ENCODE results near the gene PIP4K2A.

The PIP4K2A gene

GRCh38 chr10:22658745-22659410 is 55.5 kb downstream of the PIP4K2A start:
- TF ChIP-seq CTCF (IDR thresholded peaks at IDR 0.05; ENCODE audit: insufficient read depth, missing control alignments), result no peak
- DNase-seq (ENCODE audit: insufficient read length, low spot score) (no peak), FAIRE-seq (no peak)

GRCh38 chr10:22657566-22658225 is 56.7 kb downstream of the PIP4K2A start:
- no peak for TF ChIP-seq CTCF (IDR thresholded peaks at IDR 0.05; ENCODE audit: insufficient read depth, missing control alignments)
- FAIRE-seq (no peak), DNase-seq (ENCODE audit: insufficient read length, low spot score) (no peak)

GRCh38 chr10:22657024-22657423 is 57.4 kb downstream of the PIP4K2A start:
- no peak for DNase-seq (ENCODE audit: insufficient read length, low spot score)
- FAIRE-seq, result no peak
- no peak for TF ChIP-seq CTCF (IDR thresholded peaks at IDR 0.05; ENCODE audit: insufficient read depth, missing control alignments)

GRCh38 chr10:22656036-22656435 is 58.3 kb downstream of the PIP4K2A start:
- DNase-seq (ENCODE audit: insufficient read length, low spot score) (no peak), FAIRE-seq (no peak)
- no peak for TF ChIP-seq CTCF (IDR thresholded peaks at IDR 0.05; ENCODE audit: insufficient read depth, missing control alignments)

GRCh38 chr10:22655312-22655981 is 58.9 kb downstream of the PIP4K2A start:
- FAIRE-seq (no peak), DNase-seq (ENCODE audit: insufficient read length, low spot score) (no peak)
- no peak for TF ChIP-seq CTCF (IDR thresholded peaks at IDR 0.05; ENCODE audit: insufficient read depth, missing control alignments)

- FAIRE-seq (no peak), DNase-seq (ENCODE audit: insufficient read length, low spot score) (no peak)
- TF ChIP-seq CTCF (IDR thresholded peaks at IDR 0.05; ENCODE audit: insufficient read depth, missing control alignments), result no peak
These were observed 61.3 kb downstream of the PIP4K2A start for GRCh38 chr10:22652988-22653481.

Data from D721Med (cell line).